Fibroblast of the aortic adventitia (primary cell): ENCODE data around the gene PRSS8. TPM values are rescaled to one million over a fixed set of nuclear protein-coding genes. Genes with fewer than 3 reads are reported as not detected.

Source experiments
- DNase-seq: peaks from one replicate; pipeline ENCODE4 v3.0.0-alpha.2; 2010; ENCODE audit warnings: low read depth
- H3K4me3 ChIP-seq: 2 replicates; pipeline ENCODE4 v1.5.1; 2011; ENCODE audit warnings: low read depth, mild to moderate bottlenecking, control low read depth, low read length, moderate library complexity
- CTCF ChIP-seq: IDR thresholded peaks from 2 replicates; pipeline ENCODE4 v1.5.1; 2011; ENCODE audit warnings: mild to moderate bottlenecking, low read length, control low read depth, inconsistent platforms; ENCODE audit not compliant: insufficient read depth
- total RNA-seq: library from RNA; depleted of rRNA; stranded (reverse); fragments of >200 nt; gene quantifications from 2 replicates; pipeline ENCODE4 v1.2.3, GENCODE V29; 2012; ENCODE audit warnings: low replicate concordance

The PRSS8 gene
- total RNA-seq, 1 donor: not detected

- no peak for TF ChIP-seq CTCF
- no peak overlapping the region for H3K4me3 ChIP-seq
- DNase-seq: no peak
Measured at GRCh38 chr16:31087971-31088370, 47.6 kb downstream of the PRSS8 start.

- TF ChIP-seq CTCF: no peak
- no peak for DNase-seq
Measured at GRCh38 chr16:31087481-31087880, 48.0 kb downstream of the PRSS8 start.

GRCh38 chr16:31086629-31086906 lies 49.0 kb downstream of the PRSS8 start:
- no peak overlapping the region for H3K4me3 ChIP-seq
- no peak for DNase-seq
- TF ChIP-seq CTCF: no peak

More at GRCh38 chr16:31087481-31087880, 48.0 kb downstream of the PRSS8 start:
- H3K4me3 ChIP-seq: no peak overlapping the region

- DNase-seq: no peak
- no peak for TF ChIP-seq CTCF
- no peak overlapping the region for H3K4me3 ChIP-seq
Measured at GRCh38 chr16:31085873-31086628, 49.5 kb downstream of the PRSS8 start.

- TF ChIP-seq CTCF: no peak
- no peak for DNase-seq
- no peak overlapping the region for H3K4me3 ChIP-seq
Measured at GRCh38 chr16:31085411-31085810, 50.1 kb downstream of the PRSS8 start.

- no peak for DNase-seq
- no peak overlapping the region for H3K4me3 ChIP-seq
- TF ChIP-seq CTCF: no peak
Measured at GRCh38 chr16:31084584-31085302, 50.8 kb downstream of the PRSS8 start.
